ENCODE results near the gene PTTG1.

Gene PTTG1

DNA sequence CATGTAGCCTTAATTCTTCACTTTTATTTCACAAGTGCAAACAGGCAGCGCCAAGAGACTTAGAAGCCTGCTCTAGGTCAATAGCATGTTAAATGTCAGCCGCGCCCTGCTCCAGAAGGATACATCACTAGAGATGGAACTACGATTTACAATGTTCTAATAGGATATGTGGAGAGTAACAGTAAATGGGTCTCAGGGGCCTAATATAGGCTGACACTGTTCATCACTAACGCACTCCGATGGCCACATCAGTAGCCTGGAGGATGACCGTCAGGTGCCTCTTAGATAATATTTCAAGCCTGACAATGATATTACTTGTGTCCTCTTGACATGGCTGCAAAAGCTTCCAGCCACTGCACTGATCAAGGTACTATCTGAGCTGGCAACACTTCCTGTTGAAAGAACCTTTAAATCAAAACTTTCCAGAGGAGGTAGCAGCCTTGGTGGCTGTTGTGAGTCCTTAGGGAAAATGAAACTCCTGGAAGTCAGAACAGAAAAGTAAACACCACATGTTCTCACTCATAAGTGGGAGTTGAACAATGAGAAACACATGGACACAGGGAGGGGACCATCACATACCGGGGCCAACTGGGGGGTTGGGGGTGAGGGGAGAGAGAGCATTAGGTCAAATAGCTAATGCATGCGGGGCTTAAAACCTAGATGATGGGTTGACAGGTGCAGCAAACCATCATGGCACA is 35.0 kb downstream of the PTTG1 start:
- DNase-seq = no peak

DNA sequence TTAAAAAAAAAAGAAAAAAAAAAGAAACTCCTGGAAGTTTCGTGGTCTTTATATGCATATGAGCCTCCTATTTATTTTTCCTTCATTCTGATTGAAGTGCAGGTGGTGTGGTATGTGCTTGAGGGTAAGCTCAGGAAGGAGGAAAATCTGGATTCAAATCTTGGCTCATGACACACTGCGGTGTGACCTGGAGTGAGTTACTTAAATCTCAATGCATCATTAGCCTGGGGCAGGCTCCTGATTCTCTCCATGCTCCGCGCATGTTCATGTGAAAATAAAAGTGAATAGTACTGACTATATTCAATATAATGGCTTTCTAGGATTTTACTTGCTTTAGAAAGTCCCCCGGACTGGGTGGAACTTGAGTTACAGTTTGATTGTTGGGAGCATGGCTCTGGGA is 35.6 kb downstream of the PTTG1 start:
- no peak for DNase-seq

DNA sequence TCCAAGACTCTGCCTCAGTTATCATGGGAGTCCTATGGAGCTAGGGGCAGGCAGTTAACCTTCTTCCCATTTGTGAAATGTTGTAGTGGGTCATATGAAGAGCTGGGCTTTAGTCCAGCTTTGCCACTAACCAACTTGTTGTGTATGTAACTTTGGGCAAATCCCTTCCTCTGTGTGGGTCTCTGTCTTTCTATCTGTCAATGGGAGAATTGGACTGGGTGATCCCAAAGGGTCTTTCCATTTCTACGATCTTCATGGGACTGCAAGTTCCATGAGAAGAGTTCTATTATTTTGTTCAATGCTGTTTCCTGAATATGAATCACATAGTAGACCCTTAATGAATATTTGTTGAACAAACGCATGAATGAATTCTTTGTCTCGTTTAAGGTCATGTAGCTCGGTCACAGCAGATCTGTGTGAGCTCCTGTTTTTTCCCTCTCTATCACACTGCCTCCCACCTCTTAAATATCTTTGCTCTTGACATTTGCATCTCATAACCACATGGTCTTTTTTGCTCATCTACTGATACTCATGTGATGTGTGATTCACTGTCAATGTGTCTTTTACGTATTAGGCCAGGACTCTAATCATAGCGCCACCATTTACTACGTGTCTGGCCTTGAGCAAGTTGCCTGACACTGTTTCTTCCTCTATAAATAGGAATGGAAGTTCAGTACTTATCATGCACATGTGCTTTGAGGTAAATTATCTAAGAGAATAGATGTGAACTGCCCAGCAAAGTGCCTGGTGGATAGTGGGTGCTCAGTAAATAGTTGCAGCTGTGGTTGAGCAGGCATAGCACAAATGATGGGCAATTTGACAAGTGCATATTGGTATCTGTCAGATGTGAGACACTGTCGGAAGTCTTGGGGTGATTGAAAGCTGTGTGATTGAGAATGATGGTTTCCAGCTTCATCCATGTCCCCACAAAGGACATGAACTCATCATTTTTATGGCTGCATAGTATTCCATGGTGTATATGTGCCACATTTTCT is 37.4 kb downstream of the PTTG1 start:
- no peak for DNase-seq

DNA sequence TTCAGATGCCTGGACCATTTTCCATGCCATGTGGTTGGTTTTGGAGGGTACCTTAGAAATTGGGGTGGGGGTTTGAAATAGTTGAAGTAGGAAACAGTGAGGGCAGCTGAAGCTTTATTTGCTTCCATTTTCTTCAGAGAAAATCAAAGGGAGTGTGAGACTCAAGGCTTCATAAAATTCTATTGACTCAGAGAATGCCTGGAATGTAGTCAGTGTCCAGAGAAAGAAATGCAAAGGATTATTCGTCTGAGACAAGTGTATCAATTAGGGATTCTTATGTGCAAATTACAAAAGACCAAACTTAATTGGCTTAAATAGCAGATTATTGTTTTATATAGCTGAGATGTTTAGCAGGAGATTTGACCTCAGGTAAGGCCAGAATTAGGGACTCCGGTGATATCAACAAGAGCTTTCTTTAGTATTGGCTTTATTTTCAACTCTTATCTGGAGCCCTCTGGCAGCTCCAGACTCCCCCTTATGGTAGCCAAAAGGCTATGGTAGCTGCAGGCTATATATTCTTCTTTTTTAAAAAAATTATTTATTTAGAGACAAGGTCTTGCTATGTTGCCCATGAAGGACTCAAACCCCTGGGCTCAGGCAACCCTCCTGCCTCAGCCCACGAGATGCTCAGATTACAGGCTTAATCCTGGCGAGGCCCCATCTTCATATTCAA is 38.9 kb downstream of the PTTG1 start:
- DNase-seq = no peak

DNA sequence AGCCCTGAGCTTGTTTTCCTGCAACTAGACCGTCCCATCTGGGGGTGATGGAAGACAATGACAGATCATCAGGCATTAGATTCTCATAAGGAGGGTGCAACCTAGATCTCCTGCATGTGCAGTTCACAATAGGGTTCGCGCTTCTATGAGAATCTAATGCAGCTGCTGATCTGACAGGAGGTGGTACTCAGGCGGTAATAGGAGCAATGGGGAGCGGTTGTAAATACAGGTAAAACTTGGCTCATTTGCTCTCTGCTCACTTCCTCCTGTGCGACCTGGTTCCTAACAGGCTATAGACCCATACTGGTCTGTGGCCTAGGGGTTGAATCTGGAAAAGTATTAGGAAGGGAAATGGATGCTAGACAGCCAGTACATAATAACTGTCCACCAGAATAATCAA is 39.7 kb downstream of the PTTG1 start:
- no peak for DNase-seq

DNA sequence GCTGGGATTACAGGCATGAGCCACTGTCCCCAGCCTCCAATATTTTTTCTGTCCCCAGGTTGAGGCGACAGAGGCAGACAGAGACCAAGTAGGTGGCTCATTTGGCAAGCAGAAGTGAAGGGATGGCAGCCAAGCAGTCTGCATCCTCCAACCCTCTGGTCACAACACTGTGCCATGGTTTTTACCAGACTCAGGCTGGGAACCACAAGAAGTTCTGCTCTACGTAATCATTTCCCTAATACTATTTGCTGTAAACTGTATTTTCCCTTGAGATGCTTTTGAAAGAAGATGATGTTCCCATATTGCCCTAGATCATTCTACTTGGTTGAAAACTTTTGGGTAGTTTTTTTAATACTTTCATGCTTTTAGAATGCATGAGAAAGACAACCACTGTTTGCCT is 40.5 kb downstream of the PTTG1 start:
- no peak for DNase-seq

DNA sequence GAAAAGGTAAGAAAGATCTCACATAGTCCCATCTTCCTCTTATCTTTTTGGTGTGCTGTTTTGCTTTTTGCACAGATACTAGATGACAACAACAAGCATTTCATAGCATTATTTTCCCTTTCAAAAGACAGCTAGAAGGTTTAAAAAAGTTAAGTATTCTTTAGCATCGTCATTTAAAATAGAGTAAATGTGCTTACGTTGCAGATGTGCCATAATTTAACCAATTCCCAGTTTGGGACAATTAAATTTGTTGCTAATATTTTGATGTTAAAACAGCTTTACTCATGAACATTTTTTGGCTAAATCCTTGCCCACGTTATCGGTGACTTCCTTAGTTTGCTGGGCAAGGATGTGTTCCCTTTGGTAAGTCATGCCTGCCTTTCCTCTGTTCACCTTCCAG is 41.6 kb downstream of the PTTG1 start:
- DNase-seq = no peak

DNA sequence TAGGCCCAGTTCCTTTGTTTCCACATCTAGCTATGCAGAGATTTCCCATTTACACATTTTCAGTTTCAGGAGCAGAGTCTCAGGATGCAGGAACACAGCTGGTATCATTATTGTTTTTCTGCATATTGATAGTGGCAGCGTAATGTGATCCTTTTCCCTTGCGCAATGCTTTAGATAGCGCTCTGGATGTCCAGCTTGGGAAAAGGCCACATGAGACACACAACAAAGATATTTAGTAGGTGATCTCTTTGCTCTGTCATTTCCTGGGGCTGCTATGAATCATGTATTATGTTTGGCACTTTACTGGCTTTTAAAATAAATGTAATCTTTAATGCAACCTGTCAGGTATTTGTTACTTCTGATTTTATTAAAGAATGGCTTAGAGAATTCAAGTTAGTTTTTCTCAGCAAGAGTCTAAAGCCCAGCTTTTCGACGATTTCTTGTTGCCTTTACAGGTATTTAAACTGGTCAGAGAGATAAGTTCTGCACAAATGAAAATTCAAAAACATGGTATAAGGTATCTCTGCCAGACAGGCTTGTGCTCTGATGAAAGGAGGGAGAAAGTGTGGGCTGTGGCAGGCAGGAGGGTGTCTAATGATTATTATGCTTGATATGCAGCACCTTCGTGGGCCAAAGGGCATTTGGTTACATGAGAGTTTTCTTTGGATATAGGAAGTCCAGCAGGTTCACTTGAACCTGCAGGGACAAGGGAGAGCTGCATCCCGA is 42.2 kb downstream of the PTTG1 start:
- no peak for DNase-seq

DNA sequence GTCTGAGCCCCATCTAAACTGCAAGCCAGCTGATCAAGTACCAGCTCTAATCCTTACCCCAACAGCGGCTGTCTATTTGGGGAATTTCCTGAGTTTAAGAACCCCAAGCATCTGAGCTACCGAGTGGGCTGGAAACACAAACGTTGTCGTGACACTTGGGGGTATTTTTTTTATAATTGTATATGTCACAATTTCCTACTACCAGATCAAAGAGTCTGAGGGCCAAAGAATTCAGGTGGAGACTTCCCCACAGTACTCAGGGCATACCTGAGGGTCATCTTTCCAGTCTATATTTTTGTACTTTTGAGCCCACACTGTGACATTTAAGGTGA is 42.8 kb downstream of the PTTG1 start:
- no peak for DNase-seq

DNA sequence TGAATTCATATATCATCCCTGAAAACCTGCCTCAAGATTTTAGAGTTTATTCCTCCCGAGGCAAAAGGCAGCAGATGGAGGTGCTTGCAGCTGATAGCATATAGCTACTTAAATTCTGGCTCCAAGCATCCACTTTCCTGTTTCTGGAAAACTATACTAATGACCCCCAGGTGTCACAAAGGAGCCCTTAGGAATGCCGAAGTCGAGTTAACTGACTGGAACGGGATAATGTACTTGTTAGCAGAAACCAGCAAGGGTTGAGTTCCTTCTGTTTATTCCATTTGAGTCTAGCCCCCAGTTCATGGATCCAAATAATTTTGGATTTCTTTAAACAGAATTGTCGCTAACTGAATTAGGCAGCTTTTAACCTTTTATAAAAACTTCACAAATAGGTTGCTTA is 44.5 kb downstream of the PTTG1 start:
- DNase-seq = no peak

DNA sequence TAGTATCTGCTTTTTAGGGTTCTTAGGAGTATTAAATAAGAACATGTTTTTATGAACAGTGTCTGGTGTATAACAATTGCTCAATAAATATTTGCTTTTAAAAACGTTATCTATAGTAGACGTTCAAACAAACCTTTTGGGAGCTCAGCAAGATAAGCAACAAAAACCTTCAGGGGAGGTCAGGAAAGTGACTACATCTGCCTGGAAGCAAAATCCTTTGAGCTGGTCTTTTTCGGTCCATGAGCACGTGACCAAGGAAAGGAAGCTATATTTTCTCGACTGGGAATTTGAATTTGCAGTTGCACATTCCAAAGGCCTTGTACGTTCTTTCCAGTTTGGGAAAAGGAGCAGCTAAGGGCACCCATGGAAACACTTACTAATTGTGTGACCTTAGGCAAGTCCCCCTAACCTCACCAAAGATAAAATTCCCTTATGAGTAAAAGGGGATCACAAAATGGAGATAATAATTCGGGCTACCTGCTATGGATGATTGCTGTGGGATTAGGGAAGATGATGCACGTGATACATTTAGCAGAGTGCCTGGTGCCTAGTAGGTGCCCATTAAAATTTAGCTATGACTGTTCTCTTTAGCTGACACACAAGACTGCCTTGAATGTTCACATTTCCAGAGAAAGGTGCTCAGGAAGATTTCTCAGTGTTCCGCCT is 45.4 kb downstream of the PTTG1 start:
- DNase-seq = no peak

DNA sequence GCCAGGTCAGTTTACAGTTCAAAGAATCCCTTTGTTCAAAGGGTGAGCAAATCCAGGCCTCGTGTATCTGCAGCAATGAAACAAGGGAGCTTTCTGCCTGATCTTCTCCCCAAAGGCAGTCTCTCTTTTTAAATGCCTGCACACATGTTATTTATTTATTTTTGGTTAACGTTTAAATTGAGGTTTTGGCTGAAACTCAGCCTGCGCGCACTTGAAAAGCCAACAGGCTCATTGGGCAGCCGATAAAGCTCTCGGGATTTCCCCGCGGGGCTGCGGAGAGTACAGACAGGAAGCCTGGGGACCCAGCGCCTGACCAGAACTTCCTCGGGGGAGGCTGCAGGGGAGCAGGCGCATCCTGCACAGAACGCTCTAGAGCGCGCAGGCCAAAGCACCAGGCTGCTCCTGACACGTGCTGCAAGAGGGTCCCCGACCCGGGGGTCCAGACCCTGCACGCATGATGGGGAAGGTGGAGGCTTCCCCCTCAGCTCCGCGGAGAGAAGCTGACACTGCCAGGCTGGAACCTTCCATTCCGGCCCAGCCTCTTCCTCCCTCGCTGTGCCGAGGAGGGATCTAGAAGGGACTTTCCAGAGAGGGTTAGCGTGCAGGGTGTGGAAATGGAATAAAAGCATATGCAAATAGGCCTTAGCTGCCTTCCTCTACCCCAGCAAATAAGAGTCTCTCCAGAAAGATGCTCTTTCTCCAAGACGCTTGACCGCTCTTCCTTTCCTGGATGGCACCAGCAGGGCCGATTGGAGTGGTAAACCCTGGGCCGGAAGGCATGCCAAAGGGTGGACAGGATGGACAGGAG is 46.1 kb downstream of the PTTG1 start:
- DNase-seq = no peak

DNA sequence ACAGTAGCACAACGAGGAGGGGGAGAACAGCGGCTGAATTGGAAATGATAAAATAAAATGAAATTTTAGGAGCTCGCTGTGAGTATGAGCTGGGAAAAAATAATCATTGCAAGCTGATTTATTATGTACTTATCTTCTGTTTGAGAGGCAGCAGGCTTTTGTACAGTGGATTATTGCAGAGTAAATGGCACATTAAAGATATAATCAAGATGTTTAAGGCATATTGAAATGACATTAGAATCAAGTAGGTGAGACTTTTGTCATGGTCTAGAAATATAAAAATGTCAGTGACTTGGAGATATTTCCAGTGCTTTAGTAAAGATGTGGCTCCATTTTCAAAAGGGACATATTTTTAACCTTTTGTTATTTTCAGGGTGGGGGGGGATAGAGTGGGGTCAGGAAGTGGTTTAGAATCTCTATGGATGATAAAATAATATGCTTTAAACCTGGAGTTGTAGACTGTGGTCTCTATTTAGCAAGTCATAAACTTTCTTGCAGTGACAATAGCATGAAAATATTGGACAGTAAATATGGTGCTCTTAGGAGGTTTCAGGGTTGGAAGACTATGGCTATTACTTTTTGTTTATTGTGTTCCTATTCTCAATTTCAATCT is 46.8 kb downstream of the PTTG1 start:
- DNase-seq = no peak

DNA sequence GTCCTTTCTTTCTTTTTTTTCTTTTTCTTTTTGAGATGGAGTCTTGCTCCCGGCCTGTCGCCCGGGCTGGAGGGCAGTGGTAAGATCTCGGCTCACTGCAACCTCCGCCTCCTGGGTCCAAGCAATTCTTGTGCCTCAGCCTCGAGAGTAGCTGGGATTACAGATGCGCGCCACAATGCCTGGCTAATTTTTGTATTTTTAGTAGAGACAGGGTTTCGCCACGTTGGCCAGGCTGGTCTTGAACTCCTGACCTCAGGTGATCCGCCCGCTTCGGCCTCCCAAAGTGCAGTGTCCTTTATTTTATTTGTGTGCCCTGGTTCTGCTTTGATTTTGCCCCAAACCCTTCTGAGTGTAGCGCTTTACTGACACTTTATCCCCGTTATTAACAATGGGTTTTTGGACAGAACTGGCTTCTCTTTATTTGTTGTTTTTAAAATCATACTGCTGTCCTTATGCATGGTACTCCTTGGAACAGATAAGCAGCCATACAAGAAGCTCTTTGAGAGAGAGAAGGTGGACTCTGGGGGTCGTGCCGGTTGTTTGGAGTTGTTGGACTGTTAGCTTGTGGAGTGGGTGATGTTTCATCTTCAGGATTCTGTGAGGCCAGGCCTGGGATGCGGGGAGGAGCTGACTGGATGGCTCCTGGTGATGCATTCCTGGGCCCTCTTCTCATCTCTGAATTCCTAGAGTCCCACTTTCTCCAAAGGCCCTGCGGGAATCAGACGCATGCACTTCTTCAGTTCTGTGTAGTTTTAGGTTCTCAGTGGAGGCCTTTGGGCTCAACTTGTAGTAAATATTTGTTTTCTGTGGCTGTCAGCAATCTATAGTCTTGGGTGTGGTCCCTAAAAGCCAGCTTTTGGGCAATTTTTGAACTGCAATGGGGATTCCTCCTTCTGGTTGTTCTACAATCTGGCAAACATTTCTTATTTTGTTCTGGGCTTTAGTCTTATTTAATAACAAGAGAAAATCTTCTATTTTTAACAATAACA is 47.8 kb downstream of the PTTG1 start:
- DNase-seq = no peak

DNA sequence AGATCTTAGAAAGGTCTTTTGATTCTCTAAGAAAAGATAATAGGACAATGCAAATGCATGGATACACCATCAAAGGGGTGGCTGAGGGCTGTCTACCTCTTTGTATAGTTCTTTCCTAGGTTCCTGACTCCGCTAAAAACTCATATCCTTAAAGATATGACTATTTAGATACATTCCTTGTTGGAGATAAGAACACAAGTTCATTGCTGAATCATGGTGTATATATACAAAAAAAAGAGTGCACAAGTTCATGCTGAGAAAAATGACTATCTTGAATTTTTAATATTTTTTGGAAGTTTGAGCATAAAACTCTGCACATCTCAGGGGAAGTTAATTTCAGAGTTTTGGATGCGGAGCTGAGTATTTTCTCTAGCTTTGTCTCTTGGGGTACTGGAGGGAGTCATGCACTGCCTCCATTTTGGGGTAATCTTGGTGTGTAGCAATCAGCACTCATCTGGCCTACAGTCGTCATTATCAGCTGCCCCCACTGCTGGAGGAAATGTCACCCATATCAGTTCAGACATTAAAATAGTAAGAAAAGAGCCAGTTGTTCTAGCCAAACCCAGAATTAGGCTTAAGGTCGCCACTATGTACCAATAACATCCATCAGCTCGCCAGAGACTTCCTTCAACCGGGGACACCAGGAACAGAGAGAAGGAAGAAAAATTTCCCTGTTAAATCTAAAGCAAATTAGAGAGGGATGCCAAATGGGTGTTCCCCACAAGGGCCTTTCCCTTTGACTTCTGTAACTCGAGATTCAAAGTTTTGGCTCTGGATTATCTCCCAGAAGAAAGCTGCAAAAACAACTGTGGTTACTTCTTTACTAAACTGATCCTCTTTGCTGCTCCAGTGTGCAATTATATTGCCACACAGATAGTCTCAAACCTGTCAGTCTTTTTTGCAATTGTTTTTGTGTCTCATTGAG is 49.0 kb downstream of the PTTG1 start:
- DNase-seq = no peak

DNA sequence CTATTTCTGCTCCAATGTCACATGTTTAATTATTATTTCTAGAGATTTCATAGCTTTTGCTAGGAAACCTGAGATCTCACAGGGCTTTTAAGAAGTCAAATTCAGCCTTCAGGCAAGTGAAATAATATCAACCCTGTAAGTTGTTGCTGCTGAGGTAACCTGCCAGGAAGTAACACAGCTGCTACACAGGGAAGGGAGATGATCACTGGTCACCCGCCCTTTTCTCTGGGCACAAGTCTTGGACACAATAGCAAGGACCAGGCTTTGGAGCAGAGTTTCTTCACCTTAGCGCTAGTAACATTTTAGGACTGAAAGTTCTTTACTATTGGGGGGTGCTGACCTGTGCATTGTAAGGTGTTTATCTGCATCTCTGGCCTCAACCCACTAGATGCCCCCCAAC is 50.1 kb downstream of the PTTG1 start:
- DNase-seq = no peak

DNA sequence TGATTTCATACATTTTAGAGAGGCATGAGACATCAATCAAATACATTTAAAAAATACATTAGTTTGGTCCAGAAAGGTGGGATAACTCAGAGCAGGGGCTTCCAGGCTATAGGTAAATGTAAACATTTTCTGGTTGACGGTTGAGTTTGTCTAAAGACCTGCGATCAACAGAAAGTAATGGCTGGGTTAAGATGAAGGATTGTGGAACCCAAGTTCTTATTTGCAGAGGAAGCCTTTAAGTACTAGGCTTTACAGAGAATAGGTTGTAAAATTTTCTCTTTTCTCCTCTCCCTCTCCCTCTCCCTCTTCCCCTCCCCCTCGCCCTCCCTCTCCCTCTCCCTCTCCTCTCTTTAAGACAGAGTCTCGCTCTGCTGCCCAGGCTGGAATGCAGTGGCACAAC is 50.8 kb downstream of the PTTG1 start:
- DNase-seq = no peak

DNA sequence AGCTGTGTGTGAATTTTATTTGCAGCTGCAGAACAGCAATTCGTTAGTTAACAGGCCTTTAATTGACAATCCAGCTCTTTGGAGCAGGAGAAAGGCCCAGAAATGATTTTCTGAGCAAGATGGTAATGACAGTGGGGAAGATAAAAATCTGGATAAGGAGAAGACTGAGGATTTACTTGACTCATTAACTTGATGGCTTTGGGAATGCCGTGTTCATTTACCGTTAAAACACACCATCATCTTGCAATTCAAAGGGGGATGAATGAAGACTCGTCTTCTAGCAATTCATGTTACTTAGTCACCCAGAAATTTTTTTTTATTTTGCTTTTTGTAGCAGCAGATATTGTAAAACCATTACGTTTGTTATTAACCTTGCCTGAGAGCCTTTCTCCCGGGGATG is 52.0 kb downstream of the PTTG1 start:
- no peak for DNase-seq

DNA sequence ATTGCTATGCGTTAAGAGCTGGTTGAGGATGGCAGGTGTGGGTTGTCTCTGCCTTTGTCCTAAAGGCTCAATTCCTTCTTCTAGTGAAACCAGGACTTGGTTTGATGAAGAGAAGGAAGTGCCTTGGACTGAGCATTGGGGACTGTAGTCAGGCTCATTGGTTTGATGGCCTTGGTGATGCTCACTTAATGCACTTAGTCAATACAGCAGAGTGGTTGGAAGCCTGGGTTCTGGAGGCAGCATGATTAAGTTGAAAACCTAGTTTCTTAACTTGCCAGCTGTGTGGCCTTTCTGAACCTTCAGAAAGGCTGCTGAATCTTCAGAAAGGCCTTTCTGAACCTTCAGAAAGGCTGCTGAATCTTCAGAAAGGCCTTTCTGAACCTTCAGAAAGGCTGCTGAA is 52.4 kb downstream of the PTTG1 start:
- no peak for DNase-seq
